ENCODE measurements around the gene KAZALD1.

- TF ChIP-seq, protein P1, sequence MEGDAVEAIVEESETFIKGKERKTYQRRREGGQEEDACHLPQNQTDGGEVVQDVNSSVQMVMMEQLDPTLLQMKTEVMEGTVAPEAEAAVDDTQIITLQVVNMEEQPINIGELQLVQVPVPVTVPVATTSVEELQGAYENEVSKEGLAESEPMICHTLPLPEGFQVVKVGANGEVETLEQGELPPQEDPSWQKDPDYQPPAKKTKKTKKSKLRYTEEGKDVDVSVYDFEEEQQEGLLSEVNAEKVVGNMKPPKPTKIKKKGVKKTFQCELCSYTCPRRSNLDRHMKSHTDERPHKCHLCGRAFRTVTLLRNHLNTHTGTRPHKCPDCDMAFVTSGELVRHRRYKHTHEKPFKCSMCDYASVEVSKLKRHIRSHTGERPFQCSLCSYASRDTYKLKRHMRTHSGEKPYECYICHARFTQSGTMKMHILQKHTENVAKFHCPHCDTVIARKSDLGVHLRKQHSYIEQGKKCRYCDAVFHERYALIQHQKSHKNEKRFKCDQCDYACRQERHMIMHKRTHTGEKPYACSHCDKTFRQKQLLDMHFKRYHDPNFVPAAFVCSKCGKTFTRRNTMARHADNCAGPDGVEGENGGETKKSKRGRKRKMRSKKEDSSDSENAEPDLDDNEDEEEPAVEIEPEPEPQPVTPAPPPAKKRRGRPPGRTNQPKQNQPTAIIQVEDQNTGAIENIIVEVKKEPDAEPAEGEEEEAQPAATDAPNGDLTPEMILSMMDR (IDR thresholded peaks at IDR 0.05) = no peak
- no peak for TF ChIP-seq EZH2 (IDR thresholded peaks at IDR 0.05; ENCODE audit: borderline replicate concordance, insufficient read depth, low read depth, low read length, poor library complexity, severe bottlenecking)
These were observed 6.9 kb upstream of the KAZALD1 start for GRCh38 chr10:101054876-101055275.

Measured in B cell (primary cell).